NCI-H1092 treated with DMSO at 0.1 percent for 48 hours (cell line): Measurements from ENCODE around the gene CAPN8.

Experiments used
- DNase-seq: peaks from one replicate; lab custom pipeline; 2025; lab: John Stamatoyannopoulos, UW

CAPN8 gene

DNA sequence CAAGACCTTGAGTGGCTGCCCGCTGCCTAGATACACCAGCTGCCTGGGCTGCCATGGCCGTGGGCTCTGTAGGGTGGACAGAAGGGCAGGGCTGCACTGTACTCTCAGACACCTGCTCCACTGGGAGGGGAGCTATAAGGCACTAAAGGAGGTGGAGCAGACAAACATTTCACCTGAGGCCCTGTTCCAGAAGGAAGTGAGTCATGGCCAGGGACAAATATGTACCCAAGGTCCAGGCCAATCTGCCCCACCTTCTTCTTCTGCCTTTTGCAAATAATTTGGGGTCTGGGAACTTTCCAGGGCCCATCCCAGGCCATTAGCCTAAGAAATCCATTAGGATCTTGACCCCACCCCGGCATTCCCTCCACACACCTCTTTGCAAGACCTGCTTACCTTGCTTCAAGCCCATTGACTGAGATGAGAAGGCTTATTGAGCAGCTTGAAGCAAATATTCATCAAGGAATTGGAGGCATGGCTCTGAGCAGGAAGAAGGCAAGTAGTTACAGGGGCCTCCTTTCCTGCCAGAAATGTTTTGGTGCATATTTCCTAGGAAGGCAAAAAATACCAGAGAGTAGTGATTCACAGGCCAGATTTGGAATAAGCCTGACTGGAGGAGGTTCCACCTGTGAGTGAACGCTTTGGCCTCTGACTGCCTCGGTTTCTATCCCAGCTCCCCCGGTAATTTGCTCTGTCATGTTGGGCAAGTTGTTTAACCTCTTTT lies at the start of gene CAPN8:
Gene CAPN8 (minus strand): TSS at position 110 of the 721 bp plus-strand sequence. CDS start 55 bp downstream, at position 55.
- DNase-seq, result no peak

DNA sequence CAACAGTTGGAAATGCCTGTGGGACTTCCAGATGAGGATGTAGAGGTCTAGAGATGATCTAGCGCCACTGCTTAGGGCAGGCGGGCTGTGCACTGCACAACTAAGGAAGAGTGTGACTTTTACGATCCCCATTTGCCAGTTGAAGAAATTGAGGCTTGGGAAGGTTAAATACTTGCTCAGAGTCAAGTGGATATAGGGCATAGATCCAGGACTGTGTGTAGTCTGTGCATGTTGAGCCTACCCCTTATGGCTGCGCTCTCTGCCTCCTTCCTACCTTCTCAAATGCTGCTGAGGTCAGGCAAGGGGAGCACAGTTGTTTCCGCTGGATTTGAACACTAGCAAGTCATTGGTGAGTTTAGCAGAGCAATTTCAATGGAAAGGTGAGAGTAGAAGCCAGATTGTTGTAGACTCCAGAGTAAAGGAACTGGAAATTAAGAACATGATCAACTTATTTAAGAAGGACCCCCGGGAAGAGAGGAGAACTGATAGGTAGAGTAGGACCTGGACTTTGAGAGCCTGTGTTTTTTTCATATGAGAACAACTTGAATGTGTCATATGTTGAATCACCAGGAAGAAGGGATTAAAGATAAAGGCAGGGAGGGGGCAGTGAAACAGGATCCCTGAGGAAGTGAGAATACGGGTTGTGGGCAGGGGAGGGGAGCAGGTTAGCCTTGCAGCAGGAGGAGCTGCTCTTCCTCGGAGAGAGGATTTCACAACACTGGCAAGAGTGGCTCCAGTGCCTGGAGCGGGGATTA lies 49.5 kb upstream of the CAPN8 start:
- no peak for DNase-seq

DNA sequence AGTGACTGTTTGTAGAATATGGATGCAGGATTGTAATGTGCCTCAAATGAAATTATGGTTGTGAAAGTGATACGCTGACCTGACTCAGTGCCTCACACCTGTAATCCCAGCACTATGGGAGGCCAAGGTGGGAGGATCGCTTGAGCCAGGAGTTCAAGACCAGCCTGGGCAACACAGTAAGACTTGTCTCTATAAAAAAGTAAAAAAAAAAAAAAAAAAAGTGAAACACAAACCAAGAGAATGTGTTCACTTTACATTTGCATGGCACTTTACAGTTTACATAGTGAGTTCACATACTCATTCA lies 48.9 kb upstream of the CAPN8 start:
- DNase-seq, result no peak

DNA sequence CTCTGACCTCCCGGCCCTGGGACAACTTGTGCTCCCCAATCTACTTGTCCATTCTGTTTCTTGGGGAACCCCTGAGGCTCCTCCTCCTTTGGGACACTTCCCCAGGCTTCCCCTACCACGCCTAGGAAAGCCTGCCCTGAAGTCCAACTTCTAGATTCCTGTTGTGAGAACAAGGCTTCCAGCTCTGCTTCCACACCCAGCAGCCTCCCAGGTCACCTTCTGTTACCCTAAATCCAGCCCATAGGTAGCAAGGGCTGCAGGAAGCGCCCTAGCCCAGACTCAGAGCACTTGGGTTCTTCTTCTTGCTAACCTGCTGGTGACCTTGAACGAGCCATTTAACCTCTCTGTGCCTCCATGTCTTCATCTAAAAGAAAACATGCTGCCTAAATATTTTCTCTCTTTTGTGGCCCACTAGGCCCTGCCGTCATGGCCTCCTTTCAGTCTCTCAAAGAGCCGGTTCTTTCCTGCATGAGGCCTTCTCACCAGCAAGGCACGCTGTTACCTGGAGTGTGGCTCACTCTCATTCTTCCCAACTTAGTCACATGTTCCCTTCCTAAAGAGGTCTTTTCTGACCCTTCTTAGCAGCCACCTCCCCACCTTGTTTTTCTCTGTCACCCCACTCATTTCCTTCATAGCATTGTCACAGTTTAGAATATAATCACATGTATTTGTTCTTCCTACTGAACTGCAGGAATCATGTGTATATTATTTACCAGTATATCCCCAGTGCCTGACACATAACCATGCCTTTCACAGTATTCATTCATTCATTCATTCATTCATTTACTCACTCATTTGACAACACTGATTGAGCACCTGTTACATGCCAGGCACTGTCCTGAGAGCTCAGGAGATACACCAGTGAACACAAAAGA lies 48.3 kb upstream of the CAPN8 start:
- DNase-seq, result no peak

DNA sequence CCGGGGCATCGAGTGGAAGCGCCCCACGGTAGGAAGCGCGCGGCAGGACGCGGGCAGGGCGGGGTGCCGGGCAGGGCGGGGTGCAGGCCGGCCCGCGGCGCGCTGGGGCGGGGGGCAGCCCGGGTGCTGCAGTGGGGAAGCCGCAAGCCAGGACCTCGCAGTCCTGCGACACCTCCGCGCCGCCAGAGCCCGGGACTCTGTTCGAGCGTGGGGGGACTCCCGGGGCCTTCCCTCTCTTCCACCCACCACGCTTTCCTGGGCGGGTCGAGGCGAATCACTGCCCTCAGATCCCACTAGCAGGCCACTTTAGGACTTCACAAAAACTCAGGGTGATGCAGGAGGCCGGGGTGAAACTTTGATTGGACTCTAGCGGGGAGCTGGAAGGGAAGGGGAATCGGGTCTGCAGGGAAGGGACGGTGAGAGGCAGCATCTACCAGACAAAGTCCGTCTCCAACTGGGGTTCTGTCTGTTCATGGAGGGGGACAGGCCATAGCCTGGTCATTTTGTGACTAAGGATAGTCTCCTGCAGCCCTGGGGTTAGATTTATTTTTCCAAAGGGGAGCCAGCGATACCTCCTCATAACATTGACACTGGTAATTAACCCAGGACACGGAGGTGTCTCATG lies 47.5 kb upstream of the CAPN8 start:
- peak; percentile 45 for DNase-seq

DNA sequence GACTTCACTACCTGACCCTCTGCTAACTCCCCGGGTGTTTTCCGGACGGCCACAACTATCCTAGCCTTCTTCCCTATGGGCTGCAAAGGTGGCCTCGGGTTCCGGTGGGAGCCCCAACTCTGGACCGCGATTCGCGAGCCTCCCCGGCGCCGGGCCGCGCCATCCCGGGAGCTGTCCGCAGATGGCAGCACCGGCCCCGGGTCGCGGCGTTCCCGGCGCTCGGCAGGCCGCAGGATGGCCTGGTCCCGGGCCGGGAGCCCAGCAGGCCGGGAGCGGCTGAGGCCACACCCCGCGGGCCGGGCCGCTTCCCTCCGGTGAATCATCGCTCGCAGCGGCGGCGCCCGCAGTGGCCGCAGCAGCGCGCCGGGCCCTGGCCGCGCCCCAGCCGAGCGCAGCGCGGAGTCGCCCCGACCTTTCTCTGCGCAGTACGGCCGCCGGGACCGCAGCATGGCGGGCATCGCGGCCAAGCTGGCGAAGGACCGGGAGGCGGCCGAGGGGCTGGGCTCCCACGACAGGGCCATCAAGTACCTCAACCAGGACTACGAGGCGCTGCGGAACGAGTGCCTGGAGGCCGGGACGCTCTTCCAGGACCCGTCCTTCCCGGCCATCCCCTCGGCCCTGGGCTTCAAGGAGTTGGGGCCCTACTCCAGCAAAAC lies 46.8 kb upstream of the CAPN8 start, which contains the start of gene CAPN2:
Gene CAPN2 (plus strand): TSS at position 346 of the 656 bp plus-strand sequence. CDS start 102 bp downstream, at position 448.
- DNase-seq, result peak; percentile 46

DNA sequence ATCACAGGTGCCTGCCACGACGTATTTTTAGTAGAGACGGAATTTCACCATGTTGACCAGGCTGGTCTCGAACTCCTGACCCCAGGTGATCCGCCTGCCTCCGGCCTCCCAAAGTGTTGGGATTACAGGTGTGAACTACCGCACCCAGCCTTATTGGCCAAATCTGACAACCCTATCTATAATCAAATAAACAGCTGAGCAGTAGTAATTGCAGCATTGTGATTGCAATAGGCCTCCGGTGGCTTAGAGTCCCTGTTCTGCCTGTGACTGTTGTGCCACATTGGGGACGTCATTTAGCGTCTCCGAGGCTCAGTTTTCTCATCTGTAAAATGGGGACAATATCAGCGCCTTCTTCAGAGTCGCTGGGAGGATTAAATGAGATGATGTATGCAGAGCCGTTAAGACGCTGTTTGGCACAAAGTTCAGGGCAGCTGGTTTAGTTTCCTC lies 46.3 kb upstream of the CAPN8 start:
- peak; percentile 41 for DNase-seq

DNA sequence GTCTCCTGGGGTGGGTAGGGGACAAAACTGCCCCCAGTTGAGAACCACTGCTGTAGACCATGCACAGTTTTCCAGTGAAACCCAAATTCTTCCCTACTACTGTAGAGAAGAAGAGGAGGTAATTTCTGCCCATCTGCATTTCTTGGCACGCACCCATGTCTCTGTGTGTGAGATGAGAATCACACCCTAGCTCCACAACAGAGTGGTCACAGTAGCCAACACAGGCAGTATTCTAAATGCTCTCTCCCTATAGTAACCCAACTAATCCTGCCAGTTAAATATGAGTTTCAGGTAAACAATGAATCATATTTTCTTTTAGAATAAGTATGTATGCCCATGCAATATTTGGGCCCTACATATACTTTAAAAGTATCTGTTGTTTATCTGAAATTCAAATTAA lies 45.7 kb upstream of the CAPN8 start:
- DNase-seq, result peak; percentile 55

DNA sequence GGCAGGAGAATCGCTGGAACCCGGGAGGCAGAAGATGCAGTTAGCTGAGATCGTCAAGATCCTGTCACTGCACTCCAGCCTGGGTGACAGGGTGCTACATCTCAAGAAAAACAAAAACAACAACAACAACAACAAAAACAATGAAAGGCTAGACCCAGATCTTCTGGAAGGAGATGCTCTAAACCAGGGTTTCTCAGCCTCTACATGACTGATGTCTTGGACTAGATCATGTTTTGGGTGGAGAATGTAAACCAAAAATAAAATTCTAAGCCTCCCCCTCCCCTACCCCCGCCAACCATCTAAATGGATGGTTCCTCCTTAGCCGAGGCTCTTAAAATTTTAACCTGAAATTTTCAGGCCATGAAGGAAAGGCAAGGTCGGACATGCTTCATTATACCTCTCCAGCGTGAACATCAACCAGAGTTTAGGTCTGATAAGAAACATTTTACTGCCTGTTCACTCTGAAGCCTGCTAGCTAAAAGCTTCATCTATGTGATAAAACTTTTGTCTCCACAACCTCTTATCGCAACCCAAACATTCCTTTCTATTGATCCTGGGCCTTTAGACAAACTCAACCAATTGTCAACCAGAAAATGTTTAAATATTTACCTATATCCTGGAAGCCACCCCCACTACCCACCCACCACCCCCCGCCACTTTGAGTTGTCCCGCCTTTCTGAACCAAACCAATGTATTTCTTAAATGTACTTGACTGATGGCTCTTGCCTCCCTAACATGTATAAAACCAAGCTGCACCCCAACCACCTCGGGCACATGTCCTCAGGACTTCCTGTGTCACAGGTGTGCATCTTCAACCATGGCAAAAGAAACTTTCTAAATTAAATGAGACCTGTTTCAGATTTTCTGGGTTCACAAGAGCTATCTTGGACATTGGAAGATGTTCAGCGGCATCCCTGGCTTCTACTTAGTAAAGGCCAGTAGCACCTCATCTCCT lies 45.0 kb upstream of the CAPN8 start:
- DNase-seq, result no peak

DNA sequence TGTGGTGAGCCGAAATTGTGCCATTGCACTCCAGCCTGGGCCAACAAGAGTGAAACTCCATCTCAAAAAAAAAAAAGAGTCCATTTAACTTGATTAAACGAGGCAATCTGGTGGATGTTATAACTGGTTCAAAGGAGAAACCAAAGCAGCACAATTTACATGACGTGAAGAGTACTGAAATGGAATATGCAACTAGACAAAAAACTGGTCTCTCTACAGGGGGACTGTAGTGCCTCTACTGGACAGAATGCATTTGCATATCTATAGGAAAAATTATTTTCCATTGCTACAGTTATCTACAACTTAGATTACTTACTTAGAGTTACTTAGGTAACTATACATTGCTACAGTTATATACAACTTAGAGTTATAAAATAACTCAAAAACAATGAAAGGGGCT lies 44.1 kb upstream of the CAPN8 start:
- DNase-seq, result no peak

DNA sequence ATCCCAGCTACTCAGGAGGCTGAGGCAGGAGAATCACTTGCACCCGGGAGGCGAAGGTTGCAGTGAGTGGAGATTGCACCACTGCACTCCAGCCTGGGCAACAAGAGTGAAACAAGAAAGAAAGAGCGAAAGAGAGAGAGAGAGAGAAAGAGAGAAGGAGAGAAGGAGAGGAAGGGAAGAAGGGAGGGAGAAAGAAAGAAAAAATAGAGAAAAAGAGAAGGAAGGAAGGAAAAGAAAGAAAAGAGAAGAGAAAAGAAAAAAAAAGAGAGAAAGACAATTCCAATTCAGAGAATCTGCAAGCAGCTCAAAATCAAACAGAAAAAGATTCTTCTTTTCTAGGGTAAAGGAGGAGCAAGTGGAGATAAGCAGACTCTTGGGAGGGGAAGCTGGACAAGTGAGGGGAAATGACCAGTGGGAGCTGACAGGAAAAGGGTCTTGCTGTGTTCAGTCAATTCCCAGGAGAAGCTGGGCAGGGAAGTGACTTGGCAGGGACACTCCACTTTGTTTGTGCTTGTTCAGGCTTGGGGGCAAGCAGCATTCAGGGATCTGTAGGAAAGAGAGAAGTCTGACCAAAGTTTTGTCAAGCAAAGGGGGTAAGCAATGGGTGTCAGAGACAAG lies 43.3 kb upstream of the CAPN8 start:
- DNase-seq, result no peak

DNA sequence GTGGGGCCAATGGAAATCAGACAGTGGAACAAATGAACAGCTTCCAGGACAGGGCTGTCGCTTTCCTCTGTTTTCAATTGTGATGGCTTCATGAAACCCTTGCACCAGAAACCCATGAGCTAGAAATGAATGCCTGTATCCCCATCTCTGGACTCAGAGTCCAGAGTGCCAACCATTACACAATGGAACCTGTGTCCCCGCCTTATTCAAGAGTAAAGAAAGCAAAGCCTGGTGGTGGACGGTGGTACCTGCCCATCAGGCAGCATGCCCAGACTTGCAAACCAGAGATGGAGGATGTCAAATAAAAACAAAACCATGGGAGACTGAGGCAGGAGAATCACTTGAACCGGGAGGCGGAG lies 42.5 kb upstream of the CAPN8 start:
- peak; percentile 62 for DNase-seq

DNA sequence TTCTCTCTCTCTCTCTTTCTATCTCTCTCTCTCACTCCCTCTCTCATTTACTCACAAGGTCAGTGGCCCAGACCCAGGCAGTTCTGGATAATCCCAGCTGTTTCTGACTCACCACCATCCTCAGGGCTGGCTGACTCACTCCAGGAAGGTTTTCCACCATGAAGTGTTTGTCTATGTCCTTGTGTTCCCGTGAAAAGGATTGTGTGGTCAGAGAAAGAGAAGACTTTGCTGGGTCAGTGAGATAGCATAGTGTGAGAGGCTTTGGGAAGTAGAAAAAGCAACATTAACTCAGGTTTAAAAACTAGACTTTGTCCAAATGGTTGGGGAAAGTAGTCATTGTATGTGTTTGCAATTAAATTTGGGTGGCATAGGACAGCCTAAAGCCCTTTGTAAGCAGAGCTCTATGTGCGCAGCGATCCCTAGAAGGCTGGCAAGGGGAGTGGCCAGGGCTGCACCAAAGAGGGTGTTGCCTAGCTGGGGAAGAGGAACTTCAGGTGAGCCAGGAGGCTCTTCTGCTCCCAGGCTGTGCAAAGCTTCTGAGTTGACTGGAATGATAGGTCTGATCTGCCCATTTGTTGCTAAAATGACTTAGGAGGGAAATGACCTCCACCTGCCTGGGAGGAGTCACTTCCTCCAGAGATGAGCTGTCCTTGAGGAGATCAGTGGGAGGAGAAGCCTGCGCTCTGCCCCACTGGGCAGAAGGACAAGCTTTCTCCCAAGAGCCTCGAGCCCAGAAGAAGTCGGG lies 41.9 kb upstream of the CAPN8 start:
- DNase-seq, result peak; percentile 89

DNA sequence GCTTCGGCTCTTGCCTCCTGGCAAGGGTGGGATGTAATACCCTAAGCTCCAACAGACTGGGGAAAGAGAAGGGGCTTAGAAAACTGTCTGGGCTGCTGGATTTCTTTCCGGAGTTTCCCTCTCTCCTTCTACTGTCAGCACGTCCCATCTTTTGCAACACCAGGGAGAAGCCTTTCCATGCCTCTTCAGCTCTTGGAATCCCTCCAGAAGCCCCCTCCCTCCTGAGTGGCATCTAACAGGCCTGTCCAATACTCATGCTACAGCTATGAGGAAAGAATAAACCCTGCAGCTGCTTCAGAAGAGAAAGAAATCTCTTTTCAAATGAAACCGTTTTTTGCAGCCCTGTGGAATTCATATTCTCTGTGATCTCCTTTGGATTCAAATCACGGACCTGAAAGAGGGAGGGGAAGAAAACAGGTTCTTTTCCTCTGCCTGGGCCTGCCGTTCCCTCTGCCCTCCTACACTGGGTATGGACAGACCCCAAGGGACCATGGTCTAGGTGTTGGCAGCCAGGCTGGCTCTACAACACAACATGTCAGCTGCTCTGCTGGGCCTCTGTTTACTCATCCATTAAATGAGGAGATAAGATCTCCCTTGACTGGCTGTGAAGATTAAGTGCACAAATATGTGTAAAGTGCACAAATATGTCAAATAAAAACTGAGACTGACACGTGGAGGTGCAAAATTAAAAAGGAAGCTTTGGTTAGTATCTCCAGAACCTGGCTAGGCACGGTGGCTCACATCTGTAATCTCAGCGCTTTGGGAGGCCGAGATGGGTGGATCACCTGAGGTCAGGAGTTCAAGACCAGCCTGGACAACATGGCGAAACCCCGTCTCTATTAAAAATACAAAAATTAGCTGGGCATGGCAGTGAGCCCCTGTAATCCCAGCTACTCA lies 40.8 kb upstream of the CAPN8 start:
- peak; percentile 94 for DNase-seq

DNA sequence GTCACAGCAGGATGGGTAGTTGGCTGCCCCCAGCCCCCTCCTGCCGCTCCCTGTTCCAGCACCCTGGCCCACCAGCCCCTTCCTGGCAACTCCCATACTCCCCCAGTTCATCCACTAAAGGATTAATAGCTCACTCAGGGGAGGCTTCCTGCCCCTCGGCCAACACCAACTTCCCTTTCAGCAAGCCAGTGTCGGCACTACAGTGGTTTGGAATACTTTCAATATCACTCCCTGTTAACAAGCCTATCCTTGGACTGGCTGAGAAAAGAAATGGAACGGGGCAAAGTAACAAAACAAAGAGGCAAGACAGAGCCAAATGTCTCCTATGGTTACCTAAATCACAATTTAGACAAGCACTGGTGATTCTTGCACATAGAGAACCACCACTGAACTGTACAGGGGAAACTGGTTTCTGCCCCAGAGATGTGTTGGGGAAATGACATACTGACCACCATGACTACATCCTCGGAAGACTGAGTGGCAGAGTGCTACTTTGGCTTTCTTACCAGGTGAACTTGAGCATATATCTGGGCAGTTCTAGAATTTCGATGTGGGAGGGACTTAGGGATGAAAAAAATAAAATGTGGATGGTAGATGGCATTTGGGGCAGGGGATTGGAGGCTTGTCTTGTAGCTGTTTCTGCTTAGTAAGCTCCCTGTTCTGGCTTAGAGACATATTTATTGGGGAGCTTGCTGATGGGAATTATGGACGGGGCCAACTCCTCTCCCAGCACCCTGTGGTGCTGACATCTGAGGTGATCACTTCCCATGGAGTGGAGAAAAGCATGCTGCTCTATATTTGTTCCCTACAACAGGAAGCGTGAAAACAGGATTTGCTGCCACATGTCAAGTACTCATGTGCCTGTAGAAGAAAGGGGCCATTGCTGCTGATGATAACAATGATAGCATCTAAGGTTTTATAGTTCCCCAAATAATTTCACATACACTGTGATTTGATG lies 39.7 kb upstream of the CAPN8 start:
- DNase-seq, result peak; percentile 61

DNA sequence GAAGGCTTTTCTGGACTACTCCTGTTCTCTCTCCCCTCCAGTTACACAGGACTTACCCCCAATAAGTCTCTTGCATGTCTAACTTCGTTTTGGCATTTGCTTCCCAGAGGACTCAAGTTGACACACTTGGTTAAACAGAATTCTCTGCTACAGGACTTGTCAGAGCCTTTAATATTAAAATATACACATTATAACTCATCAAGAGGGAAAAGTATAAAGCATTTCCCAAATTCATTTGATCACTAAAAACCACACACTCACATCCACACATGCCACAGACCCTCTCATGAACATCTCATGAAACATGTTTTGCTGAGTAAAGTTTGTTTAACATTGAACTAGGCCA lies 38.1 kb upstream of the CAPN8 start:
- no peak for DNase-seq
